GM18861 (cell line): Measurements from ENCODE around the gene ROBO3.

Experiments used
- ATAC-seq: cut with Tn5 transposase; IDR thresholded peaks from one replicate; pipeline ENCODE4 v1.9.1; 2021; ENCODE audit not compliant: unreplicated experiment

Gene ROBO3, protein sequence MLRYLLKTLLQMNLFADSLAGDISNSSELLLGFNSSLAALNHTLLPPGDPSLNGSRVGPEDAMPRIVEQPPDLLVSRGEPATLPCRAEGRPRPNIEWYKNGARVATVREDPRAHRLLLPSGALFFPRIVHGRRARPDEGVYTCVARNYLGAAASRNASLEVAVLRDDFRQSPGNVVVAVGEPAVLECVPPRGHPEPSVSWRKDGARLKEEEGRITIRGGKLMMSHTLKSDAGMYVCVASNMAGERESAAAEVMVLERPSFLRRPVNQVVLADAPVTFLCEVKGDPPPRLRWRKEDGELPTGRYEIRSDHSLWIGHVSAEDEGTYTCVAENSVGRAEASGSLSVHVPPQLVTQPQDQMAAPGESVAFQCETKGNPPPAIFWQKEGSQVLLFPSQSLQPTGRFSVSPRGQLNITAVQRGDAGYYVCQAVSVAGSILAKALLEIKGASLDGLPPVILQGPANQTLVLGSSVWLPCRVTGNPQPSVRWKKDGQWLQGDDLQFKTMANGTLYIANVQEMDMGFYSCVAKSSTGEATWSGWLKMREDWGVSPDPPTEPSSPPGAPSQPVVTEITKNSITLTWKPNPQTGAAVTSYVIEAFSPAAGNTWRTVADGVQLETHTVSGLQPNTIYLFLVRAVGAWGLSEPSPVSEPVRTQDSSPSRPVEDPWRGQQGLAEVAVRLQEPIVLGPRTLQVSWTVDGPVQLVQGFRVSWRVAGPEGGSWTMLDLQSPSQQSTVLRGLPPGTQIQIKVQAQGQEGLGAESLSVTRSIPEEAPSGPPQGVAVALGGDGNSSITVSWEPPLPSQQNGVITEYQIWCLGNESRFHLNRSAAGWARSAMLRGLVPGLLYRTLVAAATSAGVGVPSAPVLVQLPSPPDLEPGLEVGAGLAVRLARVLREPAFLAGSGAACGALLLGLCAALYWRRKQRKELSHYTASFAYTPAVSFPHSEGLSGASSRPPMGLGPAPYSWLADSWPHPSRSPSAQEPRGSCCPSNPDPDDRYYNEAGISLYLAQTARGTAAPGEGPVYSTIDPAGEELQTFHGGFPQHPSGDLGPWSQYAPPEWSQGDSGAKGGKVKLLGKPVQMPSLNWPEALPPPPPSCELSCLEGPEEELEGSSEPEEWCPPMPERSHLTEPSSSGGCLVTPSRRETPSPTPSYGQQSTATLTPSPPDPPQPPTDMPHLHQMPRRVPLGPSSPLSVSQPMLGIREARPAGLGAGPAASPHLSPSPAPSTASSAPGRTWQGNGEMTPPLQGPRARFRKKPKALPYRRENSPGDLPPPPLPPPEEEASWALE (N-terminal part only)

DNA sequence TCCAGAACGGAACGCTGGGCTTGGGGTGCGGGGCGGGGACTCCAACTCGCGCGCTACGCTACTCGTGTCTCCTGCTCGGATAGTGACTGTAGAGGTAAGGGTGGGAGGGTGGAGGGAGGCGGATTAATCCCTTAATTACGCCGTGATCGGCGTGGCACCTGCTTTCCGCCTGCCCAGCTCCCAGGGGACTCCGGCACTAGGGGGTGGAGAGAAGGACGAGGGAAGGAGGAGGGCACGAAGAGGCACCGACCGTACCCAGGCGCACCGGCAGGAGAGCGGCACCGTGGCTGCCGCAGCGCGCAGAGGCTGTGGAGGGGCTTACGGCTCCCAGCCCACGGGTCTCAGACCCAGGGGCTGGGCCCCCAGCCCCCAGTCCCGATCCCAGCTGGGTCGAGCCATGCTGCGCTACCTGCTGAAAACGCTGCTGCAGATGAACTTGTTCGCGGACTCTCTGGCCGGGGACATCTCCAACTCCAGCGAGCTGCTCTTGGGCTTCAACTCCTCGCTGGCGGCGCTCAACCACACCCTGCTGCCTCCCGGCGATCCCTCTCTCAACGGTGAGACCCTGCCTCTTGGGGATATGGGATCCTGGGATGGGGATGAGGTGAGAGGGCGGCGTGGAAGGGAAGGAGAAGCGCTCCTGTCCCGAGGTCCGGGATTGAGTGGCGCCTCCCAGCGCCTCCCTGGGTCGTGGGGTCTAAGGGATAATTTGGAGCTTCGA, at the start of gene ROBO3:
Gene ROBO3 (plus strand): TSS at position 252 of the 721 bp plus-strand sequence. CDS start 146 bp downstream, at position 398.
- ATAC-seq, result no peak

DNA sequence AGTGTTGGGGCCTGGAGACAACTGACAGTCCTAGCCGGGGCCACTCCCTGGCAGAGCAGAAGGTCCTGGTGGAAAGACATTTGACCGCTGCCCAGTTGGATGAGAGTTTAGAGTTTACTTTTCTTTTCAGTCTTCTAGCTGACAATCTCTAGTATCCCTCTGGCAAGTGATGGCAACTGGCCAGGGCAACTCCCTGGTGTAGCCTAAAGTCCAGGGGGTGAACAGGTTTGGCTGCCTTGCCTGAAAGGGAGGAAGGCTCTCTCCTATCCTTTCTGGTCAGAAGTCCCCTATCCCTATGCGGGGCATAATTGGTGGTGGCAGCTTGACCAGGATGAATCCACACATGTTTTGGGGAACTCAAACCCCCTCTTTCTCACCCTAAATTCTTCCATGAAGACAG, 48.2 kb upstream of the ROBO3 start:
- ATAC-seq, result no peak

DNA sequence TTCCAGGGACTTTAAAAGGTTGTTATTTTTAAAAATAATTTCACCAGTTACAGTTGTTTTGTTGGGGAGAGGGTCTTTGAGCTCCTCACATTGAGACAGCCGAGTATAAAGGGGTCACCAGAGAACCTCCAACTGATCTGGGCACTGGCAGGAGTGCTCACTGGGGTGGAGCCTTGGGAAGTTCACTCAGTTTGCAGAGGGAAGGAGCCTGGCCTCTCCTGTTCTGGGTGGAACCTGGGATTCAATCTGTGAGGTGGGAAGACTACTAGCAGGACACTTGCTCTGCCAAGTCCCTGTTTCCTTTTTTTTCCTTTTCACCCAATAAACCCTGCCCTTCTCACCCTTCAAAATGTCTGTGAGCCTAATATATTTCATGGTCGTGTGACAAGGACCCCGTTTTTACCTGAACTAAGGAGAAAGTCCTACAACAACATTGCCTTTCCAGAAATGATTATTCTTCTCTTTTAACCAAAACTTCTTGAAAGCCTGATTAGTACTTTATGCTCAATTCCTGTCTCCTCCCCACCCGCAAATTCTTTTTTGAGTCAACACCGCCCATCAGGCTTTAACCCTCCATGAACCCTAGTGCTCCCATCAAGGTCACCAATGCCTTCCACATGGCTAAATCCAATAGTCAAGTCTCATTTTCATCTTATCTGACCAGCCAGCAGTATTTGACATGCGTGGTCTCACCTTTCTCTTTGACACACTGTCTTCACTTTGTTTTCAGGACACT, 43.1 kb upstream of the ROBO3 start:
- no peak for ATAC-seq

DNA sequence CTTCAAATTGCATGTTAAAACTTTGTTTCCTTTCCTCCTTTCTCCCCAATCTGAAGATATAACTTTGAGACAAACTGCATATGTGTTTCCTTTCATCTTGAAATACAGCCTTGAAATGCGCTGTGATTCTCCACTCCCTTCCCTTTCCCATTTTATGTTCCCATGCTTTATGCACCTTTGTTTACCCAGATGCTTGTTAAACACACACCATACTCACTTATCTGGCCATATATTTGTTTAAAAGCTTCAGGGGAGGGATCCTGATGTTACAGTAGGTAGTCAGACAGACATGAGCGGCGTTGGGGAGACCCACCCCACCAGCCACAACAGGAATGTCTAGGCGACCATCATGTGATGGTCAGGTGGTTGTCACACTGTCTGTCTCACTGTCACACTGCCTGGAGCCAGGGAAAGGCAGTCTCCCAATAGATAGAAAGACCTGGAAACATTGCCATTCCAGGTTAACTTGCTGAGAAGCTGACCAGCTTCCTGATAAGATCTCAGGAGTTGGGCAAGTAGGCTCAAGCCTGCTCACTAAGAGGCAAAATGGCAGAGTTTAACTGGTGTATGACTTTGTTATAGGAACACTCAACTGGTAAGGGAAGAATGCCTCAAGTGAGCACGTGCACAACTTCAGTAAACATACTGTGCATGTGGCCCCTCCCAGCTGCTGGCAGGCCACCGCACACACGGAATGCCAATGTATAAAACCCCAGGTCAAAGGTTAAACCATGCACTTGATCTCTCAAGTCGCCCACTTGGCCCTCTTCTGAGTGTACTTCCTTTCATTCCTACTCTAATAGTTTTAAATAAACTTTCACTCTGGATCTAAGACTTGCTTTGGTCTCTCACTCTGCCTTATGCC, 41.5 kb upstream of the ROBO3 start:
- ATAC-seq, result no peak

DNA sequence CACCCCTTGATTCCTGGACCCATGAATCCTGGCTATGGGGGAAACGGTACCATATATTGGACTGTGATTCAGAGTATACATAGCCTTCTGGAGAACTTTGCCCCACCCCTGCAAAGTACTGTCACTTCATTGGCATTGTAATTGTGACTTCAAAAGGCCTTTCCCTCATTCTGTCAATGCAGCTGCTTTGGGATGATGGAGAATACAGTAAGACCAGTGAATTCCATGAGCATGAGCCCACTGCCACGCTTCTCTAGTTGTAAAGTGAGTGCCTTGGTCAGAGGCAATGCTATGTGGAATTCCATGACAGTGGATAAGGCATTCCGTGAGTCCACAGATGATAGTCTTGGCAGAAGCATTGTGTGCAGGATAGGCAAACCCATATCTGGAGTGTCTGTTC, 39.4 kb upstream of the ROBO3 start:
- no peak for ATAC-seq

DNA sequence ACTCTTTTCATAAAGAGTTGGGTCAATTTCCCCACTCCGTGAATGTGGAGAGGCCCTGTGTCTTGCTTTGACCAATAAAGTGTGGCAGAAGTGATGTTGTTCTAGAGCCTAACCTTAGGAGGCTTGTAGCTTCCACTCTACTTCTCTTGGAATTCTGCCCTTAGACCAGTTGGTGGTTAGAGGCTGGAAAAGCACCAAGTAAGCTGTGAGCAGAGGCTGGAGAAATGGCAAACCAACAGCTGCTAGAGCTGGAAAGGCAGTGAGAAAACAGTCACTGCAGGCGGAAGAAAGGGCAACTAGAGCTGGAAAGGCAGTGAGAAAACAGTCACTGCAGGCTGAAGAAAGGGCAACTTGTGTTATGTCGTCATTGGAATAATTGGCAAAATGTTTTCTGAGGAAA, 35.2 kb upstream of the ROBO3 start:
- ATAC-seq, result no peak

DNA sequence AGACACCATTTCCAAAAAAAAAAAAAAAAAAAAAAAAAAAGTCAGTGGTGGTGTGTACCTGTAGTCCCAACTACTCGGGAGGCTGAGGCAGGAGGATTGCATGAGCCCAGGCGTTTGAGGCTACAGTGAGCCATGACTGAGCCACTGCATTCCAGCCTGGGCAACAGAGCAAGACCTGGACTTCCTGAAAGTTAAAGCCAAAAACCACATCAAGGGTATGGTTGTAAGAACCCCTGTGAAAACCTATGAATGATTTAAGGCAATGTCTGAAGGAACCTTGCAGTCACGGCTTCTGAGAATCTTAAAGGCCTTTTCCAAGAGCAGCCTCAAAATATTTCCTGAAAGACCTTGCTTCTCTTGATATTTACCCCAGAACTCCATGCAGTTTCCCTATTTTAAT, 34.5 kb upstream of the ROBO3 start:
- no peak for ATAC-seq

DNA sequence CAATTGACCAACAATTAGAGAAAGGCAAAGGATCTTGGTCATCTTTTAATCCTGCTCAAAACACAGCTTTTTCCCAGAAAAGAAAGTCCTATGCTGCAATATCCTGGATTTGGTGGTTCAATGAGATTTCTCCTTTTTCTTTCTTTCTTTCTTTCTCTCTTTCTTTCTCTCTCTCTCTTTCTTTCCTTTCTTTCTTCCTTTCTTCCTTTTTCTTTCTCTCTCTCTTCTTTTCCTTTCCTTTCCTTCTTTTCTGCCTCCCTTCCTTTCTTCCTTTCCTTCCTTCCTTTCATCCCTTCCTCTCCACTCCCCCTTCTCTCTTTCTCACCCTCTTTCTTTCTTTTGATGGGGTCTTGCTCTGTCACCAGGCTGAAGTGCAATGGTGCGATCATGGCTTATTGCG, 33.3 kb upstream of the ROBO3 start:
- no peak for ATAC-seq

DNA sequence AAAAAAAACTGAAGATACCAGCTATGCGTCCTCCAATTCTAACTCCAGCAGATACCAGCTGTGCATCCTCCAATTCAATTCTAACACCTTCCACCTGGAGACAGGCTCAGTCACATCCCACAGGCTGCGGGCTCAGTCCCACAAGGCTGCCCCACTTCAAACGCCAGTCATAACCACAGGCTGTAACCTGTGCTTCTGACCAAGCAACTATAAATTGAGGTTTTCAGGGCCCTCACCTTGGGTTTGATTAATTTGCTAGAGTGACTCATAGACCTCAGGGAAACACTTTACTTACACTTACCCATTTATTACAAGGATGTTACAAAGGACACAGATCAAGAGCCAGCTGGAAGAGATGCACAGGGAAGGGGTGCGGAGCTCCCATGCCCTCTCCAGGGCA, 32.7 kb upstream of the ROBO3 start:
- no peak for ATAC-seq

DNA sequence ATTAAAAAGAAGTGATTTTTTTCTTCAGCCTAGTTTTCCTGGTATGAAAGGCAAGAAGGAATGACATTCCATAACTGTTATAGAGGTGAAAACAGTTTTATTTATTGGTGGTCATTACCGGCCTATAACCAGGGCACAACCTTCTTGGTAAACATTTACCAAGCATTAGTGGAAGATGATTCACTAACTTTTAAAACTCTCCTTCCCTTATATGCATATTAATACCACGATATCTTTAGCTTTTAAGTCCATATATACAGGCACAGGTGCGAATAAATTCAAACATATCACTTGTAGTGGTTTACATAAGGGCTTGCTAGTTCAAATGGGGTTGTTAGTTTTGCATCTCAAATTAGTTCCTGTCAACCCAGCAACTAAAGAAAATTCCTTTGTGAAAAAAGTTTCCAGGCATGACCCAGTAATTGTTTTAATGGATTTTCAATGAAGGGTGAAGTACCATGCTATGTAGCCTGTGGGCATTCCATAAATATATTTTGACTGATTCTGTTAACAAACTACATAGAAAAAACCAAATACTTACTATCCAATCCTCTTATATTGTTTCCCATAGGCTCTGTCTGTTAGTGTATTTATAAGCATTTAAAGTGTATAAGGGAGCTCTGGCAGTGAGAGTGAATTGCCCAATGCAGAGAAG, 30.6 kb upstream of the ROBO3 start:
- ATAC-seq, result no peak

DNA sequence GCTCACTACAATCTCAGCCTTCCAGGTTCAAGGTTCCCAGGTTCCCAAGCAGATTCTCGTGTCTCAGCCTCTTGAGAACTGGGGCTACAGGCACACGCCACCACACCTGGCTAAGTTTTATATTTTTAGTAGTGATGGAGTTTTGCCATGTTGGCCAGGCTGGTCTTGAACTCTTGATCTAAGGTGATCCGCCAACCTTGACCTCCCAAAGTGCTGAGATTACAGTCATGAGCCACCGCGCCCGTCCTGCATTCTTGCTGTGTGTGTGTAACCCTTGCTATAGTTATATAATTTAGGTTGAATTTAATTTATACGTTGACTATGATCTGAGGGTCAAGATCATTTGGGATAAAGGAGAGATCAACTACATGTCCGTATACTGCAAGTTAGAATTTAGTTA, 29.3 kb upstream of the ROBO3 start:
- ATAC-seq, result no peak

DNA sequence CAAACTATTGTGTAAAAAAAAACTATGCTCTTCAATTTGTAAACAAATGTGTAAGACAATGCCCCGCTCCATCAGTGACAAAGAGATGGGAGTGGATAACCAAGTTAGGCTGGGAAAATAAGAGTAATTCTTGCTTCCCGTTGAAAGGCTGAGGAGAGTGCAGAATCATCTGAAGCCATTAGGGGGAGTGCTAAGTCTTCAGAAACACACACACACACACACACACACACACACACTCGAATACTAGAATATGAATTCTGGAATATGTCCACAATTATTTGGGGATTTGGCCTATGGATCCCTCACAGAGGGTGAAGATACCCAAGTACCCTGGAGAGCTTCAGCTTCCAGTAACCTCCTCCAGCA, 27.8 kb upstream of the ROBO3 start:
- ATAC-seq, result peak; percentile 15

DNA sequence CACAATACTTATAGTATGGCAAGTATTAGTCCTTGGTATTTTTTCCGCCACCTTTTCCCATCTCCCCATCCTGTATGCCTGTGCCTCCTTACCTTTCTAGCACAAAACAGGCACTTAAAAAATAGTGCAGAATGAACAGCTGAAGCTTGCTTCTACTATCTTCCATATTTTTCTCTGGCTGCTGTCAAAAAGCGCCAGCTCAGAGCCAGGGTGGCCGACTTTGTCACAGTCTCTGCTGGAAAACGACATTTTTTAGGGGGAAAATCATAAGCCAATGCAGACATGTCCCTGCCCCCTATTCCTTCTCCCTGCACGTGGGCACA, 26.5 kb upstream of the ROBO3 start:
- ATAC-seq, result no peak

DNA sequence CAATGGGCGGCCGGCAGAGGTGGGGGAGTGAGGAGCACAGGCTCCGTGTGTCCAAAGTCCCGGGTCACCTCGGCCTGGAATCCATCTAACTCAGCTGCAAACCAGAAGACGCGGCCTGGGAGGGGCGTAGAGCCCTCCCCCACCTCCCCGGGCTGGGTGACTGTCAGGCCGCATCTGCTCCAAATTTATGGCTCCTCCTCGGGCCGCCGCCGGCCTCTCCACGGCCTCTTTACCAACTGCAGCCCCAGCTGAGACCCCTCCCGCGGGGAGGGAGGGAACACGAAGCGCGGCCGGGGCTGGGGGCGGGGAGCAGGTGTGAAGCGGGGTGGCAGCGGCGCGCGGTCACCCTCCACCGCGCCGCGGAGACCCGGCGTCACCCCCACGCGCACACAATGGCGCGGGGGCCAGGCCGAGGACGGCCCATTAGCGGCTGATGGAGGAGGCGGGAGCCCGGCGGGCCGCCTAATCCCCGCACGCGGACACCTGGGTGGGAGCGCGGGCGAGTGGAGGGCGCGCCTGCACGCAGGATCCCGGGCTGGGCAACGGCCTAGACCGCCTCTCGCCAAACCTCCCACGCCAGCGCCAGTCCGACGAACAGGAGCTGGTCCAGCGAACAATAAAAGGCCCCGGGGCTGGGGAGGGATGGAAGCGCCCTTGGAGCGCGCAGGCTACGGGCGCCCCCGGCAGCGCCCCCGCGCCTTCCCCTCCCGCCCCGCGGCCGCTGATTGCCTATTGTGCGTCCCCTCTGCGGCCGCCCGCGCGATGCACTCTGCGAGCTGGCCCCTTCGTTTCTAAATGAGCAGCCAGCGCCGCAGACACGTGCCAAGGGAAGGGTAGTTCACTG, 25.9 kb upstream of the ROBO3 start:
- no peak for ATAC-seq

DNA sequence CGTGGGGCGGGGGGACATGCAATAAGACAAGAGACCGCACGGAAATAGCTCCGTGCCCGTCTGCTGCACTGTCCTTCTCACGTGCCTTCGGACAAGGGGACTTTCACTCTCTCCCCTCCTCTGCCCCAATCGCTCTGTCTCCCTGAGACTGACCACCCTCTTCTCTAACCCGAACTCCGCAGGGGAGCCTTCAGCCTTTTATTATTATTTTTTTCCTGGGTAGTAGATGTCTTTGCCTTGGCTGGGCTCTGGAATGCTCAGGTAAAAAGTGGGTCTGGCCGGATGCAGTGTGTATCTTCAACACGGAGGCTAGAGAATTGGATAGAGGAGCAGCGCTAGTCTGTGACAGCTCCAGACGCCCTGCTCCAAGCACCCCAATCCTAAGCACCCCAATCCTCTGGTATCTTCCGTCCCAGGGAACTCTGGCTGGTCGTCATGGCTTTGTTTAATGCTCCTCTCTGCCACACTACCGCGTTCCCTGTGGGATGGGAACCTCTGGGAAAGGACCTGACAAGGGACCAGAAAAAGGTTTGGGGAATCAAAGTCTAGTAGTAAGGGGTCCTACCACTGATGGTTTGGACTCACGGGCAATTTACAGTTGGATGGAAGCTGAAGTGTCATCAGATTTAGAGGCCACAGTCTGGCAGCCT, 25.1 kb upstream of the ROBO3 start:
- ATAC-seq, result no peak

DNA sequence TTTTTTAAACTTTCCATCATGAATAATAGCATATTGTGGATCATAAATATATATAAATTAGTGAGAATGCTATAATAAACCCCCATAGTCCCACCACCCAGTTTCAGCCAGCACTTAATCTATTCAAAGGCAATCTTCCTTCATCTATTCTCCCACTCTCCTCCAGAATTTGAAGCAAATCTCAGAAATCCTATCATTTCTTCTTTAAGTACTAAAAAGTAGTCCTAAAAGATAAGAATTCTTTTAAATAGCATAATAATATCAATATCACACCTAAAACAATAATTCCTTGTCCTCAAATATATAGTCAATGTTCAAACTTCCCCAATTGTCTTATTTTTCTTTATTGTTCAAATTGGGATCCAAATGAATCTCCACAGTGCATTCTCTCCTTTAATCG, 24.6 kb upstream of the ROBO3 start:
- ATAC-seq, result no peak

DNA sequence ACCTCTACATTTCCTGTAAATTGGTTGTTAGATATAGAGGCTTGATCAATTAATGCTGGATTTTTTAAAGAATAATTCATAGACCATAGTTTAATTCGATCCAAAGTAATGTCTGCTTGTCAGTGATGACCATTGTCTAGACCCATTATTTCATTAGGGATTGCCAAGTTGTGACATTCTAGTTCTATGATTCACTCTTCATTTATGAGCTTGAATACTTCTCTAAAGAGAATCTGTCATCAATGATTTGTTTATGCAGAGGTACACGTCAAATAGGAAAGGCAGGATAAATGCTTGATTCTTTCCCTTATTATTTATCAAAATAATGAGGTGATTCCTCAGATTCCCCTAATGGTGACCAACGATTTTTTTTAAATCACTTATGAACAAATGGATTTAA, 24.0 kb upstream of the ROBO3 start:
- ATAC-seq, result no peak
